GM23338 (cell line): Measurements from ENCODE around the gene SCARF1. TPM values are rescaled to one million over a fixed set of nuclear protein-coding genes. Genes with fewer than 3 reads are reported as not detected.

Source experiments
- ATAC-seq: fragments of 200-7000 bp; cut with Tn5 transposase; 3 replicates; pipeline ENCODE4 v1.9.1; 2020
- DNase-seq: peaks from one replicate; pipeline ENCODE4 v3.0.0-alpha.2; 2015; ENCODE audit warnings: low spot score
- H2AFZ ChIP-seq: fragments of 200-600 bp; sonication (generic); 2 replicates; pipeline ENCODE4 v1.8.0; 2016; ENCODE audit warnings: antibody characterized with exemption, mild to moderate bottlenecking, moderate library complexity
- H3F3A ChIP-seq: fragments of 200-600 bp; sonication (generic); replicated peaks from 2 replicates; pipeline ENCODE4 v1.8.0; 2017; ENCODE audit warnings: antibody characterized with exemption, mixed run types, low read depth
- H3K27ac ChIP-seq: fragments of 200-600 bp; sonication (generic); 2 replicates; pipeline ENCODE4 v1.6.1; 2016; ENCODE audit warnings: low read depth
- H3K27me3 ChIP-seq: fragments of 200-600 bp; sonication (generic); 2 replicates; pipeline ENCODE4 v1.8.0; 2016; ENCODE audit warnings: mild to moderate bottlenecking, mixed run types, moderate library complexity; ENCODE audit not compliant: insufficient read depth
- H3K36me3 ChIP-seq: fragments of 200-600 bp; sonication (generic); 2 replicates; pipeline ENCODE4 v1.8.0; 2016; ENCODE audit warnings: mild to moderate bottlenecking; ENCODE audit not compliant: insufficient read depth
- H3K4me1 ChIP-seq: fragments of 200-600 bp; sonication (generic); 2 replicates; pipeline ENCODE4 v1.8.0; 2016; ENCODE audit warnings: mild to moderate bottlenecking, moderate library complexity; ENCODE audit not compliant: insufficient read depth
- H3K4me2 ChIP-seq: fragments of 200-600 bp; sonication (generic); 2 replicates; pipeline ENCODE4 v1.7.1; 2017; ENCODE audit warnings: mixed run types
- H3K4me3 ChIP-seq: fragments of 200-600 bp; sonication (generic); 2 replicates; pipeline ENCODE4 v1.6.1; 2016; ENCODE audit warnings: mixed run types
- H3K79me2 ChIP-seq: fragments of 200-600 bp; sonication (generic); replicated peaks from 2 replicates; pipeline ENCODE4 v1.8.0; 2017; ENCODE audit warnings: mild to moderate bottlenecking; ENCODE audit not compliant: insufficient read depth
- H3K9me2 ChIP-seq: fragments of 200-600 bp; sonication (generic); 2 replicates; pipeline ENCODE4 v1.8.0; 2017; ENCODE audit not compliant: insufficient read depth
- H4K20me1 ChIP-seq: fragments of 200-600 bp; sonication (generic); replicated peaks from 2 replicates; pipeline ENCODE4 v1.8.0; 2017; ENCODE audit warnings: mild to moderate bottlenecking; ENCODE audit not compliant: insufficient read depth
- H3K27ac Mint-ChIP-seq: 2 replicates; pipeline ENCODE4 v1.8.0; 2020; ENCODE audit warnings: inconsistent platforms, mild to moderate bottlenecking, moderate library complexity, mixed read lengths
- H3K27me3 Mint-ChIP-seq: 3 replicates; pipeline ENCODE4 v1.8.0; 2022; ENCODE audit warnings: low read depth, mild to moderate bottlenecking, moderate library complexity, mixed read lengths, inconsistent platforms; ENCODE audit not compliant: insufficient read depth, poor library complexity
- H3K36me3 Mint-ChIP-seq: 3 replicates; pipeline ENCODE4 v1.8.0; 2021; ENCODE audit warnings: low read depth, mild to moderate bottlenecking, inconsistent platforms, moderate library complexity, mixed read lengths
- H3K4me1 Mint-ChIP-seq: 3 replicates; pipeline ENCODE4 v1.8.0; 2020; ENCODE audit warnings: mild to moderate bottlenecking, inconsistent platforms, mixed read lengths
- H3K4me3 Mint-ChIP-seq: 3 replicates; pipeline ENCODE4 v1.8.0; 2021; ENCODE audit warnings: moderate library complexity, mild to moderate bottlenecking, inconsistent platforms, mixed read lengths
- H3K9me3 Mint-ChIP-seq: 3 replicates; pipeline ENCODE4 v1.8.0; 2020; ENCODE audit warnings: moderate library complexity, mild to moderate bottlenecking, inconsistent platforms, mixed read lengths
- NANOG ChIP-seq: IDR thresholded peaks from 2 replicates; pipeline ENCODE4 v1.6.1; 2016; ENCODE audit warnings: antibody characterized with exemption, borderline replicate concordance
- POLR2AphosphoS5 ChIP-seq: IDR thresholded peaks from 2 replicates; pipeline ENCODE4 v1.6.1; 2016; ENCODE audit warnings: antibody characterized with exemption, low read depth
- polyA plus RNA-seq: library from polyadenylated mRNA; unstranded; fragments of >200 nt; fragmentation: Nextera tagmentation; extraction: Ambion mirVana; gene quantifications from 2 replicates; pipeline ENCODE4 v1.2.1, GENCODE V29; 2016
- total RNA-seq: library from RNA; depleted of rRNA; stranded (reverse); fragments of >200 nt; shearing (Covaris generic); gene quantifications from 2 replicates; pipeline ENCODE4 v1.2.3, GENCODE V29; 2014
- TF ChIP-seq, protein P1 (sequence below): fragments of 250-450 bp; sonication (Bioruptor Pico); IDR thresholded peaks from 2 replicates; pipeline ENCODE4 v1.5.0; 2020; ENCODE audit warnings: mild to moderate bottlenecking, moderate library complexity
- TF ChIP-seq, protein P2 (sequence below): IDR thresholded peaks from one replicate; pipeline ENCODE4 v1.6.1; 2018; ENCODE audit warnings: antibody characterized with exemption; ENCODE audit not compliant: unreplicated experiment
- TF ChIP-seq, protein P3 (sequence below), 2 experiments: fragments of 200-600 bp in 1 of 2; sonication (generic) in 1 of 2; conservative IDR thresholded peaks; 2 replicates each; pipeline versions ENCODE4 v1.5.1 to v1.6.1; 2016 to 2017; ENCODE audit warnings: antibody characterized with exemption in 2 of 2, low read depth in 2 of 2, mild to moderate bottlenecking in 2 of 2, moderate library complexity in 1 of 2
- TF ChIP-seq, protein P4 (sequence below): IDR thresholded peaks from 2 replicates; pipeline ENCODE4 v1.6.1; 2016; ENCODE audit warnings: antibody characterized with exemption

Gene SCARF1
- total and polyA plus RNA-seq, 2 experiments from 2014 or later = 0.76 to 1.6 TPM

DNA sequence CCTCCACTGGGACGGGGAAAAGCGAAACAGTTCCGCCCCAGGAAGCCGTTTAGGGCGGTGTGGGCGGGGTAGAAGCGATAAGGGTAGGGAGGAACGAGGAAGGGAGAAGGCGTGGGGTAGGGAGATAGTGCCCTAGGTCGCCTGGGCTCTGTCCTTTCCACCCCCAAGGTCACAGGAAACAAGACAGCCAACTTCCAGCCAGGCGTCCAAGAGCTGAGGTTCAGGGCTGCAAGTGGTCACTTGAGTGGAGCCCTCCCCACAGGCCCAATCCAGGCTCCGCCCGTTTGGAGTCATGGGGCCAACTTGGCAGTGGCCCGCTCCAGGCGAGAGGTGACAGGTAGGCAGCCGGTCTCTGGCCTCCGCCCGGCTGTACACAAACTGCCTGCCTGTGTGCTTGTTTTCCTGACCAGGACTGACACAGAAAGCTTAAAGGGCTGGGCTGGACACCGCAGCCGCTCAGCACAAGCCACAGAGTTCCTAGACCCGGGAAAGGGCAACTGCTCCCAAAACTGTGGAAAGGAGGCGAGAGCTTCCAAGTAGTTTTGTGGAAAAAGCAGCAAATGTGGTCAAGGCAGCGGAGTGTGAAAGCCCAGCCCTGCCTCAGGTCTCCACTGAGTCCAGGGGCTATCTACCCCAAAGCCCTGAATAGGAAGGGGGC lies 4.4 kb upstream of the SCARF1 start, which contains the start of gene RILP (continued):
- TF ChIP-seq, protein P1, sequence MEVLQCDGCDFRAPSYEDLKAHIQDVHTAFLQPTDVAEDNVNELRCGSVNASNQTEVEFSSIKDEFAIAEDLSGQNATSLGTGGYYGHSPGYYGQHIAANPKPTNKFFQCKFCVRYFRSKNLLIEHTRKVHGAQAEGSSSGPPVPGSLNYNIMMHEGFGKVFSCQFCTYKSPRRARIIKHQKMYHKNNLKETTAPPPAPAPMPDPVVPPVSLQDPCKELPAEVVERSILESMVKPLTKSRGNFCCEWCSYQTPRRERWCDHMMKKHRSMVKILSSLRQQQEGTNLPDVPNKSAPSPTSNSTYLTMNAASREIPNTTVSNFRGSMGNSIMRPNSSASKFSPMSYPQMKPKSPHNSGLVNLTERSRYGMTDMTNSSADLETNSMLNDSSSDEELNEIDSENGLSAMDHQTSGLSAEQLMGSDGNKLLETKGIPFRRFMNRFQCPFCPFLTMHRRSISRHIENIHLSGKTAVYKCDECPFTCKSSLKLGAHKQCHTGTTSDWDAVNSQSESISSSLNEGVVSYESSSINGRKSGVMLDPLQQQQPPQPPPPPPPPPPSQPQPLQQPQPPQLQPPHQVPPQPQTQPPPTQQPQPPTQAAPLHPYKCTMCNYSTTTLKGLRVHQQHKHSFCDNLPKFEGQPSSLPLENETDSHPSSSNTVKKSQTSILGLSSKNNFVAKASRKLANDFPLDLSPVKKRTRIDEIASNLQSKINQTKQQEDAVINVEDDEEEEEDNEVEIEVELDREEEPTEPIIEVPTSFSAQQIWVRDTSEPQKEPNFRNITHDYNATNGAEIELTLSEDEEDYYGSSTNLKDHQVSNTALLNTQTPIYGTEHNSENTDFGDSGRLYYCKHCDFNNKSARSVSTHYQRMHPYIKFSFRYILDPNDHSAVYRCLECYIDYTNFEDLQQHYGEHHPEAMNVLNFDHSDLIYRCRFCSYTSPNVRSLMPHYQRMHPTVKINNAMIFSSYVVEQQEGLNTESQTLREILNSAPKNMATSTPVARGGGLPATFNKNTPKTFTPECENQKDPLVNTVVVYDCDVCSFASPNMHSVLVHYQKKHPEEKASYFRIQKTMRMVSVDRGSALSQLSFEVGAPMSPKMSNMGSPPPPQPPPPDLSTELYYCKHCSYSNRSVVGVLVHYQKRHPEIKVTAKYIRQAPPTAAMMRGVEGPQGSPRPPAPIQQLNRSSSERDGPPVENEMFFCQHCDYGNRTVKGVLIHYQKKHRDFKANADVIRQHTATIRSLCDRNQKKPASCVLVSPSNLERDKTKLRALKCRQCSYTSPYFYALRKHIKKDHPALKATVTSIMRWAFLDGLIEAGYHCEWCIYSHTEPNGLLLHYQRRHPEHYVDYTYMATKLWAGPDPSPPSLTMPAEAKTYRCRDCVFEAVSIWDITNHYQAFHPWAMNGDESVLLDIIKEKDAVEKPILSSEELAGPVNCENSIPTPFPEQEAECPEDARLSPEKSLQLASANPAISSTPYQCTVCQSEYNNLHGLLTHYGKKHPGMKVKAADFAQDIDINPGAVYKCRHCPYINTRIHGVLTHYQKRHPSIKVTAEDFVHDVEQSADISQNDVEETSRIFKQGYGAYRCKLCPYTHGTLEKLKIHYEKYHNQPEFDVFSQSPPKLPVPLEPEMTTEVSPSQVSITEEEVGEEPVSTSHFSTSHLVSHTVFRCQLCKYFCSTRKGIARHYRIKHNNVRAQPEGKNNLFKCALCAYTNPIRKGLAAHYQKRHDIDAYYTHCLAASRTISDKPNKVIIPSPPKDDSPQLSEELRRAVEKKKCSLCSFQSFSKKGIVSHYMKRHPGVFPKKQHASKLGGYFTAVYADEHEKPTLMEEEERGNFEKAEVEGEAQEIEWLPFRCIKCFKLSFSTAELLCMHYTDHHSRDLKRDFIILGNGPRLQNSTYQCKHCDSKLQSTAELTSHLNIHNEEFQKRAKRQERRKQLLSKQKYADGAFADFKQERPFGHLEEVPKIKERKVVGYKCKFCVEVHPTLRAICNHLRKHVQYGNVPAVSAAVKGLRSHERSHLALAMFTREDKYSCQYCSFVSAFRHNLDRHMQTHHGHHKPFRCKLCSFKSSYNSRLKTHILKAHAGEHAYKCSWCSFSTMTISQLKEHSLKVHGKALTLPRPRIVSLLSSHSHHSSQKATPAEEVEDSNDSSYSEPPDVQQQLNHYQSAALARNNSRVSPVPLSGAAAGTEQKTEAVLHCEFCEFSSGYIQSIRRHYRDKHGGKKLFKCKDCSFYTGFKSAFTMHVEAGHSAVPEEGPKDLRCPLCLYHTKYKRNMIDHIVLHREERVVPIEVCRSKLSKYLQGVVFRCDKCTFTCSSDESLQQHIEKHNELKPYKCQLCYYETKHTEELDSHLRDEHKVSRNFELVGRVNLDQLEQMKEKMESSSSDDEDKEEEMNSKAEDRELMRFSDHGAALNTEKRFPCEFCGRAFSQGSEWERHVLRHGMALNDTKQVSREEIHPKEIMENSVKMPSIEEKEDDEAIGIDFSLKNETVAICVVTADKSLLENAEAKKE (CRISPR knock-in tag) = no peak
- TF ChIP-seq NANOG = no peak
- TF ChIP-seq POLR2AphosphoS5 = peak; percentile 44; the same call in 1 of the 2 replicates

DNA sequence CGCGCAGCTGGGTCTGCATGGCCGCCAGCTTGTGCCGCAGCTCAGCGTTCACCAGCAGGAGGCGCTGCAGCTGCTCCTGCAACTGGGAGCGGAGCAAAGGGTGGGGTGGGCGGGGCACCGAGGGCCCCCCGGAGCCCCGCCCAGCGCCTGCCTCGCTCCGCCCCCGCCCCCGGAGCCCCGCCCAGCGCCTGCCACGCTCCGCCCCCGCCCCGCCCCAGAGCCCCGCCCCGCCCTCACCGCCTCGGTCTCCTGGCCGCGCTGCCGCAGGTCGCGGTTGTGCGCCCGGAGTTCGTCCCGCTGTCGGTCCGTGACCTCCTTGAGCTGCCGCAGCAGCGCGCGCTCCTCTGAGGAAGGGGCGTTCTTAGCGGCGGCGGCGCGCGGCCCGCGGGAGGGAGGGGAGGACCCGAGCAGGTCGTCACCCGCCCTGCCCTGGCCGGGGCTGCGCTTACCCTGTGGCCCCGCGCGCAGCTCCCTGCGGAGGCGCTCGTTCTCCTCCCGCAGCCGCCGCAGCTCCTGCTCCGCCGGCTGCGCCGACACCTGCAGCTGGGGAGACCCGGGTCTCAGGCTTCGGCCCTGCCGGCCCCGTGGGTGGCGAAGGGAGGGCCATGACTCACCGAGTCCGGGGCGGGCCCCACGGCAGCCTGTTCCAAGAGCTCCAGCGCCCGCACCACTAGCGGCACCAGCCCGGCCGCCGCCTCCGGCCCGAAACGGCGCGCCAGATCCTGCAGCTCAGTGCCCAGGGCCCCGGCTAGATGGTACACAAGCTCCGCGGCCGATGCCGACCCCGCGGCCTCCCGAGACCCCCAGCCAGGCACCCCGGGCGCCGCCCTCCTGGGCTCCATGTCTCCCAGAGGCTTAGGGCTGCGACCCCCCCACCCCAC lies 3.7 kb upstream of the SCARF1 start:
- peaks cover 22% of the 10 kb centered on the region for H3K4me1 ChIP-seq
- no peaks in the 10 kb centered on the region for H3K79me2 ChIP-seq
- Mint-ChIP-seq H3K9me3 (no peaks in the 10 kb centered on the region; the same call in 2 of the 3 replicates), H3K36me3 (peaks cover 37% of the 10 kb centered on the region), H3K4me3 (peak overlapping the region; percentile 73; the same call in 2 of the 3 replicates), H3K27me3 (peaks cover 30% of the 10 kb centered on the region), H3K4me1 (peaks cover 30% of the 10 kb centered on the region), H3K27ac (no peak overlapping the region)
- H3K27ac ChIP-seq = no peak overlapping the region
- peak overlapping the region; percentile 98 for H2AFZ ChIP-seq
- H3K4me2 ChIP-seq = peak overlapping the region; percentile 88
- DNase-seq = peak; percentile 92
- H4K20me1 ChIP-seq = peaks cover 10% of the 10 kb centered on the region; the same call in 1 of the 2 replicates
- ATAC-seq = peak; percentile 66
- TF ChIP-seq, protein P2, sequence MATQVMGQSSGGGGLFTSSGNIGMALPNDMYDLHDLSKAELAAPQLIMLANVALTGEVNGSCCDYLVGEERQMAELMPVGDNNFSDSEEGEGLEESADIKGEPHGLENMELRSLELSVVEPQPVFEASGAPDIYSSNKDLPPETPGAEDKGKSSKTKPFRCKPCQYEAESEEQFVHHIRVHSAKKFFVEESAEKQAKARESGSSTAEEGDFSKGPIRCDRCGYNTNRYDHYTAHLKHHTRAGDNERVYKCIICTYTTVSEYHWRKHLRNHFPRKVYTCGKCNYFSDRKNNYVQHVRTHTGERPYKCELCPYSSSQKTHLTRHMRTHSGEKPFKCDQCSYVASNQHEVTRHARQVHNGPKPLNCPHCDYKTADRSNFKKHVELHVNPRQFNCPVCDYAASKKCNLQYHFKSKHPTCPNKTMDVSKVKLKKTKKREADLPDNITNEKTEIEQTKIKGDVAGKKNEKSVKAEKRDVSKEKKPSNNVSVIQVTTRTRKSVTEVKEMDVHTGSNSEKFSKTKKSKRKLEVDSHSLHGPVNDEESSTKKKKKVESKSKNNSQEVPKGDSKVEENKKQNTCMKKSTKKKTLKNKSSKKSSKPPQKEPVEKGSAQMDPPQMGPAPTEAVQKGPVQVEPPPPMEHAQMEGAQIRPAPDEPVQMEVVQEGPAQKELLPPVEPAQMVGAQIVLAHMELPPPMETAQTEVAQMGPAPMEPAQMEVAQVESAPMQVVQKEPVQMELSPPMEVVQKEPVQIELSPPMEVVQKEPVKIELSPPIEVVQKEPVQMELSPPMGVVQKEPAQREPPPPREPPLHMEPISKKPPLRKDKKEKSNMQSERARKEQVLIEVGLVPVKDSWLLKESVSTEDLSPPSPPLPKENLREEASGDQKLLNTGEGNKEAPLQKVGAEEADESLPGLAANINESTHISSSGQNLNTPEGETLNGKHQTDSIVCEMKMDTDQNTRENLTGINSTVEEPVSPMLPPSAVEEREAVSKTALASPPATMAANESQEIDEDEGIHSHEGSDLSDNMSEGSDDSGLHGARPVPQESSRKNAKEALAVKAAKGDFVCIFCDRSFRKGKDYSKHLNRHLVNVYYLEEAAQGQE = no peak
- peak; percentile 75 for TF ChIP-seq POLR2AphosphoS5
- TF ChIP-seq, protein P3, sequence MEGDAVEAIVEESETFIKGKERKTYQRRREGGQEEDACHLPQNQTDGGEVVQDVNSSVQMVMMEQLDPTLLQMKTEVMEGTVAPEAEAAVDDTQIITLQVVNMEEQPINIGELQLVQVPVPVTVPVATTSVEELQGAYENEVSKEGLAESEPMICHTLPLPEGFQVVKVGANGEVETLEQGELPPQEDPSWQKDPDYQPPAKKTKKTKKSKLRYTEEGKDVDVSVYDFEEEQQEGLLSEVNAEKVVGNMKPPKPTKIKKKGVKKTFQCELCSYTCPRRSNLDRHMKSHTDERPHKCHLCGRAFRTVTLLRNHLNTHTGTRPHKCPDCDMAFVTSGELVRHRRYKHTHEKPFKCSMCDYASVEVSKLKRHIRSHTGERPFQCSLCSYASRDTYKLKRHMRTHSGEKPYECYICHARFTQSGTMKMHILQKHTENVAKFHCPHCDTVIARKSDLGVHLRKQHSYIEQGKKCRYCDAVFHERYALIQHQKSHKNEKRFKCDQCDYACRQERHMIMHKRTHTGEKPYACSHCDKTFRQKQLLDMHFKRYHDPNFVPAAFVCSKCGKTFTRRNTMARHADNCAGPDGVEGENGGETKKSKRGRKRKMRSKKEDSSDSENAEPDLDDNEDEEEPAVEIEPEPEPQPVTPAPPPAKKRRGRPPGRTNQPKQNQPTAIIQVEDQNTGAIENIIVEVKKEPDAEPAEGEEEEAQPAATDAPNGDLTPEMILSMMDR (conservative IDR thresholded peaks at IDR 0.05; ENCODE audit: low read depth in 2 of 2) = peak in 1 of 2 experiments; percentile 89; a peak in 3 of 4 replicates
- TF ChIP-seq, protein P4, sequence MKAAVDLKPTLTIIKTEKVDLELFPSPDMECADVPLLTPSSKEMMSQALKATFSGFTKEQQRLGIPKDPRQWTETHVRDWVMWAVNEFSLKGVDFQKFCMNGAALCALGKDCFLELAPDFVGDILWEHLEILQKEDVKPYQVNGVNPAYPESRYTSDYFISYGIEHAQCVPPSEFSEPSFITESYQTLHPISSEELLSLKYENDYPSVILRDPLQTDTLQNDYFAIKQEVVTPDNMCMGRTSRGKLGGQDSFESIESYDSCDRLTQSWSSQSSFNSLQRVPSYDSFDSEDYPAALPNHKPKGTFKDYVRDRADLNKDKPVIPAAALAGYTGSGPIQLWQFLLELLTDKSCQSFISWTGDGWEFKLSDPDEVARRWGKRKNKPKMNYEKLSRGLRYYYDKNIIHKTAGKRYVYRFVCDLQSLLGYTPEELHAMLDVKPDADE = 0 out of 2 replicates have a peak, but pooled peaks have one; percentile 2
- H3F3A ChIP-seq = peaks cover 47% of the 10 kb centered on the region
- peaks cover 32% of the 10 kb centered on the region for H3K36me3 ChIP-seq
- H3K27me3 ChIP-seq = peaks cover 3% of the 10 kb centered on the region
- H3K9me2 ChIP-seq = no peaks in the 10 kb centered on the region
- peak overlapping the region; percentile 75 for H3K4me3 ChIP-seq
